ENCODE results near the gene WDR44. TPM values are rescaled to one million over a fixed set of nuclear protein-coding genes. Genes with fewer than 3 reads are reported as not detected.

WDR44 gene
- total and polyA plus RNA-seq, 2 donors (not counting 1 experiment from before 2014, with no cell fraction given): 4.1 to 24.4 TPM

- H3K27me3 ChIP-seq (replicated peaks in 1 of 4; ENCODE audit: control extremely low read depth in 1 of 4, control insufficient read depth in 3 of 4, insufficient read depth in 4 of 4, low read length in 3 of 4): no peaks in the 10 kb centered on the region
- POLR2A ChIA-PET: interaction anchor here (0.6 to 3.1 kb wide), 6 partner anchors 10 to 105 kb away, joined by 3 to 11 read pairs (median 5); no protein-coding TSS in a partner anchor
- peak overlapping the region; percentile 75 for H3K4me2 ChIP-seq (replicated peaks; ENCODE audit: low read depth, low read length, poor library complexity, severe bottlenecking)
- peak overlapping the region; percentile 93 for H3K27ac ChIP-seq (ENCODE audit: low read length in 2 of 2)
- H3K27me3 Mint-ChIP-seq: no peaks in the 10 kb centered on the region
- H3K36me3 ChIP-seq (replicated peaks in 1 of 2; ENCODE audit: control extremely low read depth in 1 of 2, control insufficient read depth in 1 of 2, extremely low read depth in 1 of 2, insufficient read depth in 2 of 2, low read length in 1 of 2): peaks cover 0 to 5% of the 10 kb centered on the region in 2 experiments
- H3K9ac ChIP-seq (ENCODE audit: low read length): peak overlapping the region; percentile 77
- no peak for TF ChIP-seq EZH2 (IDR thresholded peaks at IDR 0.05; ENCODE audit: borderline replicate concordance, insufficient read depth, low read depth, low read length, poor library complexity, severe bottlenecking)
- TF ChIP-seq CTCF (IDR thresholded peaks at IDR 0.05): no peak
- H3K9me3 Mint-ChIP-seq (ENCODE audit: insufficient read depth): no peaks in the 10 kb centered on the region
- peak overlapping the region; percentile 98 for H3K4me3 Mint-ChIP-seq
- H3K4me3 ChIP-seq (ENCODE audit: control extremely low read depth in 1 of 5, extremely low read depth in 1 of 5, insufficient read depth in 1 of 5, low read depth in 2 of 5, low read length in 4 of 5): peak overlapping the region; percentile 69 to 78 (median 72)
- no peaks in the 10 kb centered on the region for H3K9me3 ChIP-seq (ENCODE audit: control extremely low read depth in 1 of 3, control insufficient read depth in 2 of 3, insufficient read depth in 1 of 3, low read length in 2 of 3)
- H3K4me1 Mint-ChIP-seq: peaks cover 26% of the 10 kb centered on the region
- peaks cover 22 to 43% of the 10 kb centered on the region in 2 donors for H3K4me1 ChIP-seq (ENCODE audit: control insufficient read depth in 2 of 2, insufficient read depth in 2 of 2, low read length in 2 of 2)
- H3K27ac Mint-ChIP-seq: peak overlapping the region; percentile 99
- intact Hi-C loops (cut with micrococcal nuclease): loop anchor here (2.0 to 10.0 kb wide), 3 partner anchors 40 to 149 kb away; partner anchors contain the start of gene WDR44
- no peak for DNase-seq
- H3K79me2 ChIP-seq (ENCODE audit: control insufficient read depth, insufficient read depth, low read length): peaks cover 52% of the 10 kb centered on the region
- WGBS (ENCODE audit: insufficient coverage): 5% methylated on average over 4 of the region's 13 CpGs
- no peaks in the 10 kb centered on the region for H4K20me1 ChIP-seq (ENCODE audit: control insufficient read depth, insufficient read depth, low read length, poor library complexity, severe bottlenecking)
- CTCF ChIA-PET: interaction anchor here (0.8 to 2.4 kb wide), 5 partner anchors 35 to 104 kb away, joined by 3 to 11 read pairs (median 5); no protein-coding TSS in a partner anchor
- H2AFZ ChIP-seq (ENCODE audit: insufficient read depth, low read depth, low read length, poor library complexity, severe bottlenecking): peak overlapping the region; percentile 53
- peak; percentile 0 for ATAC-seq (ENCODE audit: low read depth)
Measured at GRCh38 chrX:118496763-118497079, 150.8 kb downstream of the WDR44 start.

DNA sequence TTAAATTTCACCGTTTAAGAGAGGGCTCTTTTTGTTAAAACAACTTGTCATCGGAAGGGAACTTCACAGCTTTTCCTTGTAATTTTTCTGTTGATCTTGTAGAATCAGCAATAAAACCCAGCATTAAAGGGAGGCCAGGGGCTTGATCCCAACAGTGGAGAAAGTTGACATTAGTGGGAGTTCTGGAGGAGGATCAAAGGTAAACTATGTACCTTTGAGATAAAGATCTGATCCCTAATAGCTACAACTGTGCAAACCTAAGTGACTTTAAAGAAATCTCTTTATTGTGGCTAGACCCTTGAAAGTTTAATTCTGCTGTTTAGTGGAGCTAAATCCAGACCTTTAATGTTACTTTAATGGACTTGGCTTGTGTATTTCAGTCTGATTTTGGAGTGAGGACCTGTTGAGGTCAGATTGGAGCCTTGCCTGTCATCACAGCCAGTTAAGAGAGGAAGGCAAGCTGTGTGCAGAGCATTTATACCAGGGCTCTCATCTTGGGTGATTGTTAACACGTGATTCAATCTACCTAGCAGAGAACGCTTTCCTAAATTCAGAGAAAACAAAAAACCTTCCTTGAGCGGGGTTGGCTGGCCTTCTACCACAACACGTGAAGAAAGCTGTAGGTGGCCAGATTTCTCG, 151.4 kb downstream of the WDR44 start:
- POLR2A ChIA-PET: interaction anchor here (0.6 to 3.1 kb wide), 3 partner anchors 10 to 38 kb away, joined by 4 to 11 read pairs (median 11); no protein-coding TSS in a partner anchor
- Histone ChIP-seq H3K9me3 (ENCODE audit: control extremely low read depth in 1 of 3, control insufficient read depth in 2 of 3, insufficient read depth in 1 of 3, low read length in 2 of 3) (no peaks in the 10 kb centered on the region), H3K27me3 (replicated peaks in 1 of 4; ENCODE audit: control extremely low read depth in 1 of 4, control insufficient read depth in 3 of 4, insufficient read depth in 4 of 4, low read length in 3 of 4) (no peaks in the 10 kb centered on the region), H3K79me2 (ENCODE audit: control insufficient read depth, insufficient read depth, low read length) (peaks cover 57% of the 10 kb centered on the region), H3K9ac (ENCODE audit: low read length) (peak overlapping the region; percentile 77), H3K27ac (ENCODE audit: low read length in 2 of 2) (peak overlapping the region; percentile 93), H3K4me1 (ENCODE audit: control insufficient read depth in 2 of 2, insufficient read depth in 2 of 2, low read length in 2 of 2) (peaks cover 27 to 48% of the 10 kb centered on the region in 2 donors), H3K4me2 (replicated peaks; ENCODE audit: low read depth, low read length, poor library complexity, severe bottlenecking) (peak overlapping the region; percentile 75), H2AFZ (ENCODE audit: insufficient read depth, low read depth, low read length, poor library complexity, severe bottlenecking) (peak overlapping the region; percentile 19), H3K4me3 (ENCODE audit: control extremely low read depth in 1 of 5, extremely low read depth in 1 of 5, insufficient read depth in 1 of 5, low read depth in 2 of 5, low read length in 4 of 5) (peak overlapping the region; percentile 69 to 78 (median 72)), H3K36me3 (replicated peaks in 1 of 2; ENCODE audit: control extremely low read depth in 1 of 2, control insufficient read depth in 1 of 2, extremely low read depth in 1 of 2, insufficient read depth in 2 of 2, low read length in 1 of 2) (peaks cover 0 to 7% of the 10 kb centered on the region in 2 experiments), H4K20me1 (ENCODE audit: control insufficient read depth, insufficient read depth, low read length, poor library complexity, severe bottlenecking) (no peaks in the 10 kb centered on the region)
- Mint-ChIP-seq H3K9me3 (ENCODE audit: insufficient read depth) (no peaks in the 10 kb centered on the region), H3K4me3 (peak overlapping the region; percentile 98), H3K27ac (peak overlapping the region; percentile 99), H3K4me1 (peaks cover 32% of the 10 kb centered on the region), H3K27me3 (no peaks in the 10 kb centered on the region)
- TF ChIP-seq CTCF (IDR thresholded peaks at IDR 0.05): no peak
- TF ChIP-seq EZH2 (IDR thresholded peaks at IDR 0.05; ENCODE audit: borderline replicate concordance, insufficient read depth, low read depth, low read length, poor library complexity, severe bottlenecking): no peak
- no CpG with 5 or more reads among the region's 7 CpGs for WGBS (ENCODE audit: insufficient coverage)
- ATAC-seq (ENCODE audit: low read depth) (no peak), DNase-seq (no peak)
- intact Hi-C loops (cut with micrococcal nuclease): loop anchor here (2.0 to 10.0 kb wide), 3 partner anchors 40 to 150 kb away; partner anchors contain the start of gene WDR44
- CTCF ChIA-PET: interaction anchor here (0.6 to 2.4 kb wide), 6 partner anchors 34 to 104 kb away, joined by 3 to 11 read pairs (median 4); no protein-coding TSS in a partner anchor
